Measurements from ENCODE around the gene TANC1. TPM values are rescaled to one million over a fixed set of nuclear protein-coding genes. Genes with fewer than 3 reads are reported as not detected.

TANC1 gene
- total and polyA plus RNA-seq, 2 donors (not counting 3 experiments of a cell fraction or from before 2014, with no cell fraction given), result 58.9 to 99.4 TPM

DNA sequence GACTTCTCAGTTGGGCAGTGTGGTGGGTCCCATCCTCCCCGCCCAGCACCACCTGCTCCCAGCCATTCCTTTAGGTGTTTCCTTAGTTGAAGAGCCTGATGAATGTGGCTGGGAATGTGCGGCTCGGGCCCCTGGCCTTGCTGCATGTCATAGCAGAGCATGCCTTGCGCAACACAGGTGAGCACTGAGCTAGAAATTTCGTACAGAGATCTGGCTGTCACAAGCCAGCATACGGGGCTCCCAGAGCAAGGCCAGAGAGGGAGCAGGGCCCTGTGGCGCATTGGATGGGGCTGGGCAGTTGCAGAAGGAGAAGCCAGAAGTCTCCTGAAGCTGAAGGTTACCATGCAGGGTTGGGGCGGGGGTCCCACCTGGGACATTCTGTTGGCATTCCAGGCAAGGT, 188.4 kb downstream of the TANC1 start:
- H3K9me1 ChIP-seq (replicated peaks; ENCODE audit: control insufficient read depth, extremely low read depth, insufficient read depth, low read length), result no peaks in the 10 kb centered on the region
- peaks cover 6% of the 10 kb centered on the region for H3K79me2 ChIP-seq (ENCODE audit: control insufficient read depth, insufficient read depth, low read length)
- ChIA-PET POLR2A (no interaction called here), CTCF (interaction anchor here (1.0 to 1.3 kb wide), 2 partner anchors 12 to 23 kb away, joined by 3 read pairs; no protein-coding TSS in a partner anchor)
- H3K27me3 ChIP-seq (ENCODE audit: control insufficient read depth in 2 of 2, insufficient read depth in 2 of 2, low read length in 2 of 2), result no peaks in the 10 kb centered on the region
- BruUV-seq (replicated peaks), result no TSS peak
- no peak overlapping the region for H3K4me3 ChIP-seq (replicated peaks in 1 of 3; ENCODE audit: insufficient read depth in 1 of 3, low read depth in 1 of 3, low read length in 3 of 3)
- dilution Hi-C loops (cut with MboI; ENCODE audit: extremely low pct_ligation_motif_present, low sequenced_read_pairs) (no loop called here), intact Hi-C loops (cut with micrococcal nuclease) (no loop called here)
- peaks cover 12 to 16% of the 10 kb centered on the region in 2 experiments for H3K36me3 ChIP-seq (ENCODE audit: control insufficient read depth in 2 of 2, extremely low read depth in 1 of 2, insufficient read depth in 2 of 2, low read length in 2 of 2)
- H3K4me1 ChIP-seq (ENCODE audit: control insufficient read depth, extremely low read depth, insufficient read depth, low read length), result peaks cover 38% of the 10 kb centered on the region
- H3K4me2 ChIP-seq (ENCODE audit: insufficient read depth, low read length), result no peak overlapping the region
- peaks cover 4% of the 10 kb centered on the region for H4K20me1 ChIP-seq (replicated peaks; ENCODE audit: control insufficient read depth, extremely low read depth, insufficient read depth, low read length)
- H3K9ac ChIP-seq (replicated peaks; ENCODE audit: extremely low read depth, insufficient read depth, low read length), result no peak overlapping the region
- DNase-seq (ENCODE audit: low read depth, low spot score), result no peak
- TF ChIP-seq MYC (IDR thresholded peaks at IDR 0.05; ENCODE audit: low read depth, low read length) (no peak), POLR2A (IDR thresholded peaks at IDR 0.05; ENCODE audit: low read depth, low read length) (no peak), EZH2 (IDR thresholded peaks at IDR 0.05; ENCODE audit: borderline replicate concordance, low read depth, low read length, severe bottlenecking) (no peak), FOS (IDR thresholded peaks at IDR 0.05; ENCODE audit: borderline replicate concordance, insufficient read depth, low read length) (no peak), POLR2AphosphoS5 (IDR thresholded peaks at IDR 0.05; ENCODE audit: insufficient read depth, low read depth, low read length) (no peak), JUN (IDR thresholded peaks at IDR 0.05; ENCODE audit: borderline replicate concordance, insufficient read depth, insufficient read length, low read depth) (no peak), GATA2 (IDR thresholded peaks at IDR 0.05; ENCODE audit: insufficient read depth, insufficient read length, low read depth, low read length) (no peak)
- TF ChIP-seq, protein P1, sequence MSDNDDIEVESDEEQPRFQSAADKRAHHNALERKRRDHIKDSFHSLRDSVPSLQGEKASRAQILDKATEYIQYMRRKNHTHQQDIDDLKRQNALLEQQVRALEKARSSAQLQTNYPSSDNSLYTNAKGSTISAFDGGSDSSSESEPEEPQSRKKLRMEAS (IDR thresholded peaks at IDR 0.05; ENCODE audit: insufficient read depth, insufficient read length), result no peak
- TF ChIP-seq, protein P2, sequence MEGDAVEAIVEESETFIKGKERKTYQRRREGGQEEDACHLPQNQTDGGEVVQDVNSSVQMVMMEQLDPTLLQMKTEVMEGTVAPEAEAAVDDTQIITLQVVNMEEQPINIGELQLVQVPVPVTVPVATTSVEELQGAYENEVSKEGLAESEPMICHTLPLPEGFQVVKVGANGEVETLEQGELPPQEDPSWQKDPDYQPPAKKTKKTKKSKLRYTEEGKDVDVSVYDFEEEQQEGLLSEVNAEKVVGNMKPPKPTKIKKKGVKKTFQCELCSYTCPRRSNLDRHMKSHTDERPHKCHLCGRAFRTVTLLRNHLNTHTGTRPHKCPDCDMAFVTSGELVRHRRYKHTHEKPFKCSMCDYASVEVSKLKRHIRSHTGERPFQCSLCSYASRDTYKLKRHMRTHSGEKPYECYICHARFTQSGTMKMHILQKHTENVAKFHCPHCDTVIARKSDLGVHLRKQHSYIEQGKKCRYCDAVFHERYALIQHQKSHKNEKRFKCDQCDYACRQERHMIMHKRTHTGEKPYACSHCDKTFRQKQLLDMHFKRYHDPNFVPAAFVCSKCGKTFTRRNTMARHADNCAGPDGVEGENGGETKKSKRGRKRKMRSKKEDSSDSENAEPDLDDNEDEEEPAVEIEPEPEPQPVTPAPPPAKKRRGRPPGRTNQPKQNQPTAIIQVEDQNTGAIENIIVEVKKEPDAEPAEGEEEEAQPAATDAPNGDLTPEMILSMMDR (IDR thresholded peaks at IDR 0.05; ENCODE audit: extremely low read depth in 1 of 2, insufficient read depth in 1 of 2, low read depth in 1 of 2, low read length in 2 of 2), result no peak
- no peaks in the 10 kb centered on the region for H3K9me3 ChIP-seq (replicated peaks; ENCODE audit: control insufficient read depth, insufficient read depth, low read length)
- H2AFZ ChIP-seq (ENCODE audit: low read depth, low read length), result no peak overlapping the region
- H3K27ac ChIP-seq (ENCODE audit: insufficient read depth, low read depth, low read length), result peak overlapping the region; percentile 23
- FAIRE-seq, result no peak
